ENCODE results near the gene TCEA2.

GRCh38 chr20:64024141-64024990 lies 38.6 kb upstream of the TCEA2 start:
- TF ChIP-seq CTCF (IDR thresholded peaks at IDR 0.05; ENCODE audit: low read depth, low read length) (no peak), POLR2A (IDR thresholded peaks at IDR 0.05; ENCODE audit: extremely low read depth, insufficient read length) (no peak), MYC (IDR thresholded peaks at IDR 0.05; ENCODE audit: low read depth, low read length) (no peak)
